ENCODE measurements around the gene ANKS1A. TPM values are rescaled to one million over a fixed set of nuclear protein-coding genes. Genes with fewer than 3 reads are reported as not detected.
A peak's percentile ranks its signal among the peaks of the same experiment; 100 is the strongest.

The ANKS1A gene
- polyA plus RNA-seq, 2 of the 4 experiments (the other 2 are of a cell fraction), result 3.6 to 5.9 TPM

GRCh38 chr6:34852406-34853085 lies 36.5 kb upstream of the ANKS1A start:
- no peak for TF ChIP-seq ELK1 (IDR thresholded peaks at IDR 0.05; ENCODE audit: low read depth, low read length)
- no peak for TF ChIP-seq HDAC2 (IDR thresholded peaks at IDR 0.05)
- TF ChIP-seq SREBF2 (IDR thresholded peaks at IDR 0.05), result no peak
- TF ChIP-seq CBX2 (IDR thresholded peaks at IDR 0.05; ENCODE audit: borderline replicate concordance, low read depth), result no peak
- TF ChIP-seq HOXB13 (CRISPR knock-in tag; IDR thresholded peaks at IDR 0.05; ENCODE audit: low read depth), result no peak
- no peak for TF ChIP-seq MAFK (IDR thresholded peaks at IDR 0.05; ENCODE audit: partially characterized antibody)
- TF ChIP-seq EP300 (IDR thresholded peaks at IDR 0.05), result no peak
- no peak for TF ChIP-seq HMGXB4 (CRISPR knock-in tag; IDR thresholded peaks at IDR 0.05; ENCODE audit: borderline replicate concordance)
- no peak overlapping the region for H3K4me2 ChIP-seq
- no peak overlapping the region for H3K4me3 ChIP-seq
- POLR2A ChIA-PET, result no interaction called here
- H3K4me1 ChIP-seq, result no peaks in the 10 kb centered on the region
- H3K27ac ChIP-seq, result no peak overlapping the region
- CTCF ChIA-PET, result no interaction called here
- DNase-seq (ENCODE audit: low read depth in 1 of 2, low spot score in 1 of 2) (no peak), ATAC-seq (no peak), FAIRE-seq (no peak)
- H3K9me3 ChIP-seq, result no peaks in the 10 kb centered on the region
- 86% methylated on average over 4 of the region's 4 CpGs for WGBS (ENCODE audit: missing lambda C conversion rate)

- TF ChIP-seq RAD21 (conservative IDR thresholded peaks at IDR 0.05 in 1 of 2, IDR thresholded peaks at IDR 0.05 in 1 of 2) (peak in 1 of 2 experiments; percentile 13; a peak in 1 of 5 replicates), ESRRA (IDR thresholded peaks at IDR 0.05; ENCODE audit: borderline replicate concordance, low read length) (no peak)
- ChIA-PET CTCF (no interaction called here), POLR2A (no interaction called here)
- ATAC-seq (no peak), FAIRE-seq (no peak), DNase-seq (ENCODE audit: low read depth in 1 of 2, low spot score in 1 of 2) (no peak)
- no peaks in the 10 kb centered on the region for H3K9me3 ChIP-seq
- no peak overlapping the region for H3K4me3 ChIP-seq
- 82% methylated on average over 7 of the region's 7 CpGs for WGBS (ENCODE audit: missing lambda C conversion rate)
- H3K27ac ChIP-seq, result no peak overlapping the region
- H3K4me2 ChIP-seq, result no peak overlapping the region
- no peaks in the 10 kb centered on the region for H3K4me1 ChIP-seq
These were observed 33.6 kb upstream of the ANKS1A start for GRCh38 chr6:34855463-34855862.

GRCh38 chr6:34858681-34859080 lies 30.4 kb upstream of the ANKS1A start:
- DNase-seq (ENCODE audit: low read depth in 1 of 2, low spot score in 1 of 2), result no peak

GRCh38 chr6:34859951-34860350 lies 29.1 kb upstream of the ANKS1A start:
- DNase-seq (ENCODE audit: low read depth in 1 of 2, low spot score in 1 of 2) (no peak), ATAC-seq (no peak), FAIRE-seq (no peak)
- Histone ChIP-seq H3K4me1 (no peaks in the 10 kb centered on the region), H3K9me3 (no peaks in the 10 kb centered on the region), H3K4me2 (no peak overlapping the region), H3K27ac (no peak overlapping the region), H3K4me3 (no peak overlapping the region)
- ChIA-PET POLR2A (no interaction called here), CTCF (interaction anchor here (0.6 to 1.5 kb wide), 3 partner anchors 11 to 445 kb away, joined by 3 to 7 read pairs (median 3); no protein-coding TSS in a partner anchor)
- TF ChIP-seq HEYL (CRISPR knock-in tag; IDR thresholded peaks at IDR 0.05) (no peak), HOXB13 (CRISPR knock-in tag; IDR thresholded peaks at IDR 0.05; ENCODE audit: low read depth) (no peak), CHD2 (IDR thresholded peaks at IDR 0.05; ENCODE audit: low read length, partially characterized antibody) (no peak), RAD21 (conservative IDR thresholded peaks at IDR 0.05 in 1 of 2, IDR thresholded peaks at IDR 0.05 in 1 of 2) (no peak), JUNB (IDR thresholded peaks at IDR 0.05) (no peak), CHD4 (IDR thresholded peaks at IDR 0.05; ENCODE audit: borderline replicate concordance) (no peak)
- 78% methylated on average over 4 of the region's 4 CpGs for WGBS (ENCODE audit: missing lambda C conversion rate)

More at GRCh38 chr6:34858681-34859080, 30.4 kb upstream of the ANKS1A start:
- H3K4me3 ChIP-seq, result no peak overlapping the region
- CTCF ChIA-PET, result interaction anchor here (0.7 to 1.5 kb wide), 4 partner anchors 9 to 190 kb away, joined by 3 to 7 read pairs (median 4); no protein-coding TSS in a partner anchor
- H3K4me2 ChIP-seq, result no peak overlapping the region
- no peaks in the 10 kb centered on the region for H3K9me3 ChIP-seq
- FAIRE-seq (no peak), ATAC-seq (0 out of 6 replicates have a peak, but pooled peaks of 1 of the 2 experiments have one; percentile 33)
- no peak overlapping the region for H3K27ac ChIP-seq
- TF ChIP-seq CBX8 (IDR thresholded peaks at IDR 0.05), result no peak
- WGBS (ENCODE audit: missing lambda C conversion rate), result 100% methylated on average over 3 of the region's 7 CpGs
- H3K4me1 ChIP-seq, result no peaks in the 10 kb centered on the region
- POLR2A ChIA-PET, result no interaction called here

Data from A549 (cell line).